Fibroblast of mammary gland (primary cell): ENCODE results near the gene UCK1.

Source experiments
- DNase-seq: peaks from one replicate; pipeline ENCODE4 v3.0.0-alpha.2; 2010; ENCODE audit warnings: low read depth
- H3K4me3 ChIP-seq: 2 replicates; pipeline ENCODE4 v1.5.1; 2011; ENCODE audit warnings: low read depth, mild to moderate bottlenecking, low read length, moderate library complexity; ENCODE audit not compliant: control insufficient read depth
- TF ChIP-seq, protein P1 (sequence below): conservative IDR thresholded peaks from 2 replicates; pipeline ENCODE4 v1.5.1; 2011; ENCODE audit warnings: low read depth, low read length, inconsistent platforms; ENCODE audit not compliant: control insufficient read depth, insufficient read depth

UCK1 gene

GRCh38 chr9:131530920-131531832 is at the start of gene UCK1:
UCK1 (minus strand) TSS chr9:131531263; CDS start chr9:131531174, 89 bp downstream.
- peak within 1 kb of the TSS; percentile 69 for H3K4me3 ChIP-seq
- TF ChIP-seq, protein P1, sequence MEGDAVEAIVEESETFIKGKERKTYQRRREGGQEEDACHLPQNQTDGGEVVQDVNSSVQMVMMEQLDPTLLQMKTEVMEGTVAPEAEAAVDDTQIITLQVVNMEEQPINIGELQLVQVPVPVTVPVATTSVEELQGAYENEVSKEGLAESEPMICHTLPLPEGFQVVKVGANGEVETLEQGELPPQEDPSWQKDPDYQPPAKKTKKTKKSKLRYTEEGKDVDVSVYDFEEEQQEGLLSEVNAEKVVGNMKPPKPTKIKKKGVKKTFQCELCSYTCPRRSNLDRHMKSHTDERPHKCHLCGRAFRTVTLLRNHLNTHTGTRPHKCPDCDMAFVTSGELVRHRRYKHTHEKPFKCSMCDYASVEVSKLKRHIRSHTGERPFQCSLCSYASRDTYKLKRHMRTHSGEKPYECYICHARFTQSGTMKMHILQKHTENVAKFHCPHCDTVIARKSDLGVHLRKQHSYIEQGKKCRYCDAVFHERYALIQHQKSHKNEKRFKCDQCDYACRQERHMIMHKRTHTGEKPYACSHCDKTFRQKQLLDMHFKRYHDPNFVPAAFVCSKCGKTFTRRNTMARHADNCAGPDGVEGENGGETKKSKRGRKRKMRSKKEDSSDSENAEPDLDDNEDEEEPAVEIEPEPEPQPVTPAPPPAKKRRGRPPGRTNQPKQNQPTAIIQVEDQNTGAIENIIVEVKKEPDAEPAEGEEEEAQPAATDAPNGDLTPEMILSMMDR = no peak

DNA sequence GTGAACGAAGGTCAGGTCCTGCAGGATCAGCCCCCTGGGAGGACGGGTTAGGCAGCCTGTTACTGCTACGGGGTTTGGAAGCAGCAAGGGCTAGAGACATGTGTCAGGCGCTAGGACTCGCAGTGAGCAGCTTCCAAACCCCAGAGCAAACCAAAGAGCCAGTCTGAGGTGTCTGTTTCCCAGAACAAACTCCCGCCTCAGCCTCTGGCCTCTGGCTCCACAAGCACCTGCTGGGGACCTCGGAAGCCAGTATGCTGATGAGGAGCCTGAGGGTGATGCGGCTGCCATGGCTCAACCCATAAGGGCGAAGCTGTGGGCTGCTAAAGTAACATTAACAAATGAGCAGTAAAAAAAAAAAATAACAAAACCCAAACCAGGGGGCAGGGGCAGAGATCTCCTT is 49.3 kb upstream of the UCK1 start:
- no peak for DNase-seq
- TF ChIP-seq, protein P1 = no peak
- no peak overlapping the region for H3K4me3 ChIP-seq

More at GRCh38 chr9:131530920-131531832, at the start of gene UCK1:
- peak; percentile 62 for DNase-seq

DNA sequence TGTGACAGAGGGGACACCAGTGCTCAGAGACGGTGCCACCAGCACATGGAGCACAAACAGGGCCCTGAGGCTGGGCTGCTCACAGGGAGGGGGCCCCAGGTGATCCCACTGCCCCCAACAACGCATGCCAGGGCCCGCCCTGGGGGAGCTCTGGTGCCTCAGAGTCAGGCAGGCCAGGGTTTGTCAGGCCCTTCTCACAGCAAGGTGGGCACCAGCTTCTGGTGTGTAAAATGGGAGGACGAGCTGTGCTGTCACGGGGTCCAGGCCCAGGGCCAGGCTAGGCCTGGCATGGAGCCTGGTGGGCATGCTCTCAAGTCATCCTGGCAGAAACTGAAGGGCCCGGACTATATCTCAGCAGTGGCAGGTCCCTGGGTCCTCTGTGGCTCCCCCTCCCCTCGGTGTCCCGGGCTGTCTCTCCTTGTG is 48.7 kb upstream of the UCK1 start:
- H3K4me3 ChIP-seq = no peak overlapping the region
- TF ChIP-seq, protein P1 = no peak
- no peak for DNase-seq

- no peak overlapping the region for H3K4me3 ChIP-seq
- TF ChIP-seq, protein P1 = no peak
- DNase-seq = no peak
These were observed 47.9 kb upstream of the UCK1 start for GRCh38 chr9:131578731-131579504.

GRCh38 chr9:131578021-131578420 is 47.0 kb upstream of the UCK1 start:
- TF ChIP-seq, protein P1 = no peak
- H3K4me3 ChIP-seq = no peak overlapping the region

DNA sequence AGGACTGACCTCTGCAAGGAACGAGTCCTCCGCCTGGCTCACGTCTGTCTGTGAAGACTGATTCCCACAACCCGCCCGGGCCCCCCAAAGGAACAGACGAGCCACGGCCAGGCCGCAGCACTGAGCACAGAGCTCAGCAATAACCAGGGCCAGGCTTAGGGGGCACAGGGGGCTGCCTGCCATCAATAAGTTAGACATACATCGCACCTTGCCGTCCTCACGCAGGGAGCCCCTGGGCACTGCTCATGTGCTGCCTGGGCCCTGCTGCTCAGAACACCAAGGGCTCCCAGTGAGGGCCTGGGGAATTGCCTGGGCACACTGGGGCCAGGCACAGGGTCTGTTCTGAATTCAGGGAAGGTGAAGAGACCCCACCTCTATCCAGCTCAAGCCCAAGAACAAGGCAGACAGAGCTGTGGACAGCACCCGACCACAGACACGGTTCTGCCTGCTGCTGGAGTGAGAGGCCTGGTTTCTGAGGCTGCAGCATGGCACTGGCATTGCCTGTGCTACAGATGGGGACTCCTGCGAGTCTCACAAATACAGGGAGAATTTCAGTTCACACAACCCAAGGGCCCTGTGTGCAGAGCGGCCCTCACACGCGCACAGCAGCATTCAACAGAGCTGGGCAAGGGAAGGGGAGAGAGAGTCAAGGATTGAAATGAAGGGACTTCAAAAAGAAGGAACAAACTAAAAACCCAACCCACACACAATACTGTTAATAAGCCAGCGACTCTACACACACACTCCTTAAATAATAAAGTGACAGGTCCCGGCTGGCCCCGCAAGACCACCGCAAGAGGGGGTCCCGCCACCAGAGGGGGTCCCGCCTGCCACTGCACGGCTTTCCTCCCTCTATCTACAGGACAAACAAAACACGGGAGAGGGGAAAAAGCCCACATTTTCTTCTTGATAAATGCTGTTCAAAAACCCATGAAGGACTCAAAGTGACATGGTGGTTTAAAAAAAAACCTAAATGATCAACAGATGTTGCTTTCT is 46.2 kb upstream of the UCK1 start:
- H3K4me3 ChIP-seq = no peak overlapping the region
- TF ChIP-seq, protein P1 = no peak
- DNase-seq = no peak

More at GRCh38 chr9:131578021-131578420, 47.0 kb upstream of the UCK1 start:
- DNase-seq = no peak
